K562 (cell line): ENCODE data around the gene OSBPL7. TPM values are rescaled to one million over a fixed set of nuclear protein-coding genes. Genes with fewer than 3 reads are reported as not detected.
A peak's percentile ranks its signal among the peaks of the same experiment; 100 is the strongest.

Experiments used
- BMI1 ChIP-seq: fragments of 150-350 bp; IDR thresholded peaks from 2 replicates; pipeline ENCODE4 v1.6.1; 2014; ENCODE audit warnings: low read length
- CBX5 ChIP-seq: IDR thresholded peaks from 2 replicates; pipeline ENCODE4 v1.6.1; 2014; ENCODE audit warnings: low read depth, borderline replicate concordance
- HDAC2 ChIP-seq: fragments of 450-650 bp; IDR thresholded peaks from 2 replicates; pipeline ENCODE4 v1.6.1; 2016; ENCODE audit warnings: mild to moderate bottlenecking
- HMG20A ChIP-seq: fragments of 450-650 bp; formaldehyde crosslinking; conservative IDR thresholded peaks from 2 replicates; pipeline ENCODE4 v1.4.0; 2020; ENCODE audit warnings: mild to moderate bottlenecking, mixed read lengths
- IFI16 ChIP-seq: fragments of 250-450 bp; sonication (Bioruptor Pico); IDR thresholded peaks from 2 replicates; pipeline ENCODE4 v2.1.2; 2022; ENCODE audit warnings: mild to moderate bottlenecking, inconsistent platforms
- JUN ChIP-seq, 2 experiments: sonication (generic) in 1 of 2; formaldehyde crosslinking in 1 of 2; IDR thresholded peaks; 2 replicates each; pipeline versions ENCODE4 v1.6.1 to v1.8.0; 2012 to 2022; ENCODE audit warnings: borderline replicate concordance in 2 of 2, mild to moderate bottlenecking in 2 of 2, improper control_type of control experiment in 1 of 2, low read depth in 1 of 2, low read length in 1 of 2, missing genetic modification reagents in 1 of 2
- MAFF ChIP-seq: IDR thresholded peaks from 2 replicates; pipeline ENCODE4 v1.6.1; 2012; ENCODE audit warnings: low read length, improper control_type of control experiment
- MAFG ChIP-seq: fragments of 450-650 bp; conservative IDR thresholded peaks from 2 replicates; pipeline ENCODE4 v1.6.1; 2016; ENCODE audit warnings: missing genetic modification characterization, missing compliant biosample characterization
- MAFK ChIP-seq: IDR thresholded peaks from 2 replicates; pipeline ENCODE4 v1.6.1; 2011; ENCODE audit warnings: low read length, improper control_type of control experiment
- MTA1 ChIP-seq: fragments of 450-650 bp; IDR thresholded peaks from 2 replicates; pipeline ENCODE4 v1.6.1; 2017; ENCODE audit warnings: borderline replicate concordance
- NFE2L1 ChIP-seq: fragments of 450-650 bp; IDR thresholded peaks from 2 replicates; pipeline ENCODE4 v1.6.1; 2016; ENCODE audit warnings: missing genetic modification characterization, low read depth, mild to moderate bottlenecking, missing compliant biosample characterization, moderate library complexity, borderline replicate concordance
- RAD21 ChIP-seq, 2 experiments: fragments of 250-450 bp in 1 of 2; fragments of 450-650 bp in 1 of 2; sonication (Bioruptor Pico) in 1 of 2; formaldehyde crosslinking in 1 of 2; IDR thresholded peaks in 1 of 2; conservative IDR thresholded peaks in 1 of 2; 2 replicates each; pipeline versions ENCODE4 v1.4.0 to v1.8.0; 2020 to 2022; ENCODE audit warnings: mild to moderate bottlenecking in 2 of 2, moderate library complexity in 1 of 2
- RBM39 ChIP-seq: fragments of 200-400 bp; formaldehyde crosslinking; optimal IDR thresholded peaks from 2 replicates; pipeline ENCODE3; 2018; ENCODE audit warnings: low read depth, low read length
- RHOXF2B ChIP-seq: fragments of 250-450 bp; sonication (Bioruptor Pico); conservative IDR thresholded peaks from 2 replicates; pipeline ENCODE4 v1.5.1; 2021
- SIN3B ChIP-seq: fragments of 450-650 bp; IDR thresholded peaks from 2 replicates; pipeline ENCODE4 v1.6.1; 2017; ENCODE audit warnings: low read depth, mild to moderate bottlenecking, moderate library complexity
- SMC3 ChIP-seq: conservative IDR thresholded peaks from 2 replicates; pipeline ENCODE4 v1.6.1; 2011; ENCODE audit warnings: low read depth, low read length, improper control_type of control experiment; ENCODE audit not compliant: insufficient read depth
- TEAD4 ChIP-seq, 2 experiments: sonication (generic) in 1 of 2; formaldehyde crosslinking in 1 of 2; IDR thresholded peaks; 2 replicates each; pipeline versions ENCODE4 v1.6.1 to v1.8.0; 2012 to 2022; ENCODE audit warnings: borderline replicate concordance in 1 of 2, inconsistent platforms in 1 of 2, low read length in 1 of 2, mild to moderate bottlenecking in 1 of 2, missing genetic modification reagents in 1 of 2
- U2AF1 ChIP-seq: fragments of 200-400 bp; formaldehyde crosslinking; optimal IDR thresholded peaks from 2 replicates; pipeline ENCODE3; 2017; ENCODE audit warnings: mild to moderate bottlenecking, low read depth, low read length, moderate library complexity
- ZNF444 ChIP-seq: fragments of 250-450 bp; sonication (Bioruptor Pico); IDR thresholded peaks from 2 replicates; pipeline ENCODE4 v1.4.0; 2020; ENCODE audit warnings: mild to moderate bottlenecking, moderate library complexity
- polyA plus RNA-seq, 8 experiments: library from polyadenylated mRNA; depleted of rRNA in 4 of 8; stranded (reverse) in 5 of 8; unstranded in 3 of 8; fragments of >200 nt; fragmentation: Nextera tagmentation in 2 of 8; fragmentation: Illumina TruSeq in 1 of 8; extraction: Ambion mirVana in 2 of 8; extraction: Trizol in 1 of 8; gene quantifications; 2 replicates each; pipeline versions ENCODE4 v1.2.1 to v1.2.3, GENCODE V29; 2011 to 2014; ENCODE audit warnings: inconsistent platforms in 1 of 8, missing spikeins in 1 of 8
- total RNA-seq, 7 experiments: library from RNA; depleted of rRNA in 6 of 7; stranded (reverse); fragments of >200 nt in 6 of 7; fragmentation: Illumina TruSeq in 2 of 7; extraction: Trizol in 2 of 7; gene quantifications; 2 replicates each; pipeline versions ENCODE4 v1.2.1 to v1.2.3, GENCODE V29; 2011 to 2021; ENCODE audit warnings: low replicate concordance in 1 of 7
- TF ChIP-seq, protein P1 (sequence below): fragments of 250-450 bp; sonication (Bioruptor Pico); IDR thresholded peaks from 2 replicates; pipeline ENCODE4 v1.8.0; 2021; ENCODE audit warnings: moderate library complexity, mild to moderate bottlenecking, inconsistent platforms
- TF ChIP-seq, protein P2 (sequence below): fragments of 450-650 bp; formaldehyde crosslinking; IDR thresholded peaks from 2 replicates; pipeline ENCODE4 v1.4.0; 2020; ENCODE audit warnings: mild to moderate bottlenecking, moderate library complexity
- TF ChIP-seq, protein P3 (sequence below): fragments of 250-450 bp; sonication (Bioruptor Pico); IDR thresholded peaks from 2 replicates; pipeline ENCODE4 v1.5.0; 2020; ENCODE audit warnings: mild to moderate bottlenecking

Gene OSBPL7
- total and polyA plus RNA-seq, 9 of the 15 experiments (the other 6 are each of a cell fraction or from before 2014, with no cell fraction given), result 0.32 to 11.9 (median 5.8) TPM

DNA sequence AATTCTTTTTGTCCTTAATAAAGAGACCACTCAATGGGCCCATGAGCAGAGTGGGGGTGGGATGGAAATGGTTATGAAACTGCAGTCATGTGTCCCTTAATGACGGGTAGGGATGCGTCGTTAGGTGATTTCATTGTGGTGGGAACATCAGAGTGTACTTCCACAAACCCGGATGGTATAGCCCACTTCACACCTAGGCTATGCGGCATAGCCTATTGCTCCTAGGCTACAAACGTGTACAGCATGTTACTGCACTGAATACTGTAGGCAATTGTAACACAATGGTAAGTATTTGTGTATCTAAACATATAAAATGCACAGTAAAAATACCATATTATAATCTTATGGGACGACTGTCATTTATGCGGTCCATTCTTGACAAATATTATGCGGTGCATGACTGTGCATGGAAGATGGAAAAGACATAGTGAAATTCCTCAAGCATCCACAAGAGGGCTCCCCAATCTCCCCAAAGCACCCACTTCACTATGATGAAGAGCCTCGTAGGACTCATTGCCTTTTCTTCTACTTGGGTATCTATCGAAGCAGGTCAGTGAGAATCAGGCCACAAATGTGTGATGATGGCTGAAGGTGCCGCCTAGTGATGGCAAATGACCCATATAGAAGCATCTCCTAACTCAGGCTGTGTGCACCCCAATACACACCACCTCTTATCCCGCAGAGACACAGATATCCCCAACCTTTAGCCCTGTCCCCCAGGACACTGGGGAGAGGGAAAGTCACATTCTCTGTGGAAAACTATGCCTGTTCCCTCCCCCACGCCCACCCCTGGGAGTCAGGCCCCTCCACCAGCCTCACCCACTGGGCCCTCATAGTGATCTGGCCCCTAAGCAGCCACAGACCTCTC lies 45.0 kb downstream of the OSBPL7 start (continued):
- 0 out of 2 replicates have a peak, but pooled peaks have one; percentile 16 for TF ChIP-seq JUN (IDR thresholded peaks at IDR 0.05; ENCODE audit: borderline replicate concordance, low read depth, low read length)
- no peak for TF ChIP-seq JUN (CRISPR knock-in tag; IDR thresholded peaks at IDR 0.05; ENCODE audit: borderline replicate concordance)
- TF ChIP-seq NFE2L1 (tag), result no peak
- no peak for TF ChIP-seq HMG20A (CRISPR knock-in tag)
- TF ChIP-seq MAFF, result 0 out of 2 replicates have a peak, but pooled peaks have one; percentile 5
- TF ChIP-seq, protein P1, sequence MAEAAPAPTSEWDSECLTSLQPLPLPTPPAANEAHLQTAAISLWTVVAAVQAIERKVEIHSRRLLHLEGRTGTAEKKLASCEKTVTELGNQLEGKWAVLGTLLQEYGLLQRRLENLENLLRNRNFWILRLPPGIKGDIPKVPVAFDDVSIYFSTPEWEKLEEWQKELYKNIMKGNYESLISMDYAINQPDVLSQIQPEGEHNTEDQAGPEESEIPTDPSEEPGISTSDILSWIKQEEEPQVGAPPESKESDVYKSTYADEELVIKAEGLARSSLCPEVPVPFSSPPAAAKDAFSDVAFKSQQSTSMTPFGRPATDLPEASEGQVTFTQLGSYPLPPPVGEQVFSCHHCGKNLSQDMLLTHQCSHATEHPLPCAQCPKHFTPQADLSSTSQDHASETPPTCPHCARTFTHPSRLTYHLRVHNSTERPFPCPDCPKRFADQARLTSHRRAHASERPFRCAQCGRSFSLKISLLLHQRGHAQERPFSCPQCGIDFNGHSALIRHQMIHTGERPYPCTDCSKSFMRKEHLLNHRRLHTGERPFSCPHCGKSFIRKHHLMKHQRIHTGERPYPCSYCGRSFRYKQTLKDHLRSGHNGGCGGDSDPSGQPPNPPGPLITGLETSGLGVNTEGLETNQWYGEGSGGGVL (CRISPR knock-in tag), result no peak
- TF ChIP-seq, protein P2, sequence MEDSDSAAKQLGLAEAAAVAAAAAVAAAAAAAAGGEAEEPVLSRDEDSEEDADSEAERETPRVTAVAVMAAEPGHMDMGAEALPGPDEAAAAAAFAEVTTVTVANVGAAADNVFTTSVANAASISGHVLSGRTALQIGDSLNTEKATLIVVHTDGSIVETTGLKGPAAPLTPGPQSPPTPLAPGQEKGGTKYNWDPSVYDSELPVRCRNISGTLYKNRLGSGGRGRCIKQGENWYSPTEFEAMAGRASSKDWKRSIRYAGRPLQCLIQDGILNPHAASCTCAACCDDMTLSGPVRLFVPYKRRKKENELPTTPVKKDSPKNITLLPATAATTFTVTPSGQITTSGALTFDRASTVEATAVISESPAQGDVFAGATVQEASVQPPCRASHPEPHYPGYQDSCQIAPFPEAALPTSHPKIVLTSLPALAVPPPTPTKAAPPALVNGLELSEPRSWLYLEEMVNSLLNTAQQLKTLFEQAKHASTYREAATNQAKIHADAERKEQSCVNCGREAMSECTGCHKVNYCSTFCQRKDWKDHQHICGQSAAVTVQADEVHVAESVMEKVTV, result 0 out of 2 replicates have a peak, but pooled peaks have one; percentile 3
- no peak for TF ChIP-seq SIN3B
- TF ChIP-seq, protein P3, sequence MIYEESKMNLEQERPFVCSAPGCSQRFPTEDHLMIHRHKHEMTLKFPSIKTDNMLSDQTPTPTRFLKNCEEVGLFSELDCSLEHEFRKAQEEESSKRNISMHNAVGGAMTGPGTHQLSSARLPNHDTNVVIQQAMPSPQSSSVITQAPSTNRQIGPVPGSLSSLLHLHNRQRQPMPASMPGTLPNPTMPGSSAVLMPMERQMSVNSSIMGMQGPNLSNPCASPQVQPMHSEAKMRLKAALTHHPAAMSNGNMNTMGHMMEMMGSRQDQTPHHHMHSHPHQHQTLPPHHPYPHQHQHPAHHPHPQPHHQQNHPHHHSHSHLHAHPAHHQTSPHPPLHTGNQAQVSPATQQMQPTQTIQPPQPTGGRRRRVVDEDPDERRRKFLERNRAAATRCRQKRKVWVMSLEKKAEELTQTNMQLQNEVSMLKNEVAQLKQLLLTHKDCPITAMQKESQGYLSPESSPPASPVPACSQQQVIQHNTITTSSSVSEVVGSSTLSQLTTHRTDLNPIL, result no peak
- TF ChIP-seq HDAC2, result no peak
- TF ChIP-seq IFI16 (CRISPR knock-in tag), result no peak
- TF ChIP-seq U2AF1, result no peak
- no peak for TF ChIP-seq RHOXF2B (CRISPR knock-in tag)
- TF ChIP-seq MAFK, result no peak
- no peak for TF ChIP-seq RBM39
- no peak for TF ChIP-seq MTA1
- TF ChIP-seq RAD21 (CRISPR knock-in tag; conservative IDR thresholded peaks at IDR 0.05 in 1 of 2, IDR thresholded peaks at IDR 0.05 in 1 of 2), result peak; percentile 36 to 78
- no peak for TF ChIP-seq CBX5
- no peak for TF ChIP-seq BMI1
- TF ChIP-seq SMC3, result peak; percentile 72
- peak; percentile 33; the same call in 1 of the 2 replicates for TF ChIP-seq TEAD4 (IDR thresholded peaks at IDR 0.05; ENCODE audit: low read length)
- no peak for TF ChIP-seq TEAD4 (CRISPR knock-in tag; IDR thresholded peaks at IDR 0.05; ENCODE audit: borderline replicate concordance)
- TF ChIP-seq MAFG, result 0 out of 2 replicates have a peak, but pooled peaks have one; percentile 15
- no peak for TF ChIP-seq ZNF444
